ENCODE data around the gene ERLEC1. TPM values are rescaled to one million over a fixed set of nuclear protein-coding genes. Genes with fewer than 3 reads are reported as not detected.
"Not testable (repeated sequence)": the region's sequence is repeated elsewhere in the genome, so short reads cannot be mapped to it uniquely, and the experiment has no call there.

Gene ERLEC1
- polyA plus RNA-seq, 2 of the 4 experiments (the other 2 are of a cell fraction), result 58.7 to 113 TPM

- DNase-seq (ENCODE audit: low read depth in 1 of 2, low spot score in 1 of 2) (no peak), FAIRE-seq (no peak), ATAC-seq (no peak)
- ChIA-PET CTCF (no interaction called here), POLR2A (no interaction called here)
- H3K4me2 ChIP-seq, result no peak overlapping the region
- no peak overlapping the region for H3K4me3 ChIP-seq
- no peaks in the 10 kb centered on the region for H3K9me3 ChIP-seq
- TF ChIP-seq HEYL (CRISPR knock-in tag; IDR thresholded peaks at IDR 0.05) (no peak), ZSCAN20 (CRISPR knock-in tag; IDR thresholded peaks at IDR 0.05) (no peak), JUN (IDR thresholded peaks at IDR 0.05) (no peak), HES2 (IDR thresholded peaks at IDR 0.05) (no peak), RARB (CRISPR knock-in tag; IDR thresholded peaks at IDR 0.05) (no peak), SREBF2 (IDR thresholded peaks at IDR 0.05) (no peak), FOSB (CRISPR knock-in tag; IDR thresholded peaks at IDR 0.05) (no peak), ZNF302 (CRISPR knock-in tag; IDR thresholded peaks at IDR 0.05) (no peak), TFCP2L1 (CRISPR knock-in tag; IDR thresholded peaks at IDR 0.05) (no peak), HOXB13 (CRISPR knock-in tag; IDR thresholded peaks at IDR 0.05; ENCODE audit: low read depth) (no peak), FOSL2 (IDR thresholded peaks at IDR 0.05) (no peak), FOSL2 (CRISPR knock-in tag; IDR thresholded peaks at IDR 0.05) (no peak), RCOR1 (IDR thresholded peaks at IDR 0.05; ENCODE audit: low read depth, low read length) (no peak), RAD21 (conservative IDR thresholded peaks at IDR 0.05 in 1 of 2, IDR thresholded peaks at IDR 0.05 in 1 of 2) (no peak)
- TF ChIP-seq, protein P1, sequence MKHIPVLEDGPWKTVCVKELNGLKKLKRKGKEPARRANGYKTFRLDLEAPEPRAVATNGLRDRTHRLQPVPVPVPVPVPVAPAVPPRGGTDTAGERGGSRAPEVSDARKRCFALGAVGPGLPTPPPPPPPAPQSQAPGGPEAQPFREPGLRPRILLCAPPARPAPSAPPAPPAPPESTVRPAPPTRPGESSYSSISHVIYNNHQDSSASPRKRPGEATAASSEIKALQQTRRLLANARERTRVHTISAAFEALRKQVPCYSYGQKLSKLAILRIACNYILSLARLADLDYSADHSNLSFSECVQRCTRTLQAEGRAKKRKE (CRISPR knock-in tag; IDR thresholded peaks at IDR 0.05; ENCODE audit: low read depth), result no peak
- TF ChIP-seq, protein P2, sequence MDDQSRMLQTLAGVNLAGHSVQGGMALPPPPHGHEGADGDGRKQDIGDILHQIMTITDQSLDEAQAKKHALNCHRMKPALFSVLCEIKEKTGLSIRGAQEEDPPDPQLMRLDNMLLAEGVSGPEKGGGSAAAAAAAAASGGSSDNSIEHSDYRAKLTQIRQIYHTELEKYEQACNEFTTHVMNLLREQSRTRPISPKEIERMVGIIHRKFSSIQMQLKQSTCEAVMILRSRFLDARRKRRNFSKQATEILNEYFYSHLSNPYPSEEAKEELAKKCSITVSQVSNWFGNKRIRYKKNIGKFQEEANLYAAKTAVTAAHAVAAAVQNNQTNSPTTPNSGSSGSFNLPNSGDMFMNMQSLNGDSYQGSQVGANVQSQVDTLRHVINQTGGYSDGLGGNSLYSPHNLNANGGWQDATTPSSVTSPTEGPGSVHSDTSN (IDR thresholded peaks at IDR 0.05), result no peak
- TF ChIP-seq, protein P3, sequence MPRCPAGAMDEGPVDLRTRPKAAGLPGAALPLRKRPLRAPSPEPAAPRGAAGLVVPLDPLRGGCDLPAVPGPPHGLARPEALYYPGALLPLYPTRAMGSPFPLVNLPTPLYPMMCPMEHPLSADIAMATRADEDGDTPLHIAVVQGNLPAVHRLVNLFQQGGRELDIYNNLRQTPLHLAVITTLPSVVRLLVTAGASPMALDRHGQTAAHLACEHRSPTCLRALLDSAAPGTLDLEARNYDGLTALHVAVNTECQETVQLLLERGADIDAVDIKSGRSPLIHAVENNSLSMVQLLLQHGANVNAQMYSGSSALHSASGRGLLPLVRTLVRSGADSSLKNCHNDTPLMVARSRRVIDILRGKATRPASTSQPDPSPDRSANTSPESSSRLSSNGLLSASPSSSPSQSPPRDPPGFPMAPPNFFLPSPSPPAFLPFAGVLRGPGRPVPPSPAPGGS (IDR thresholded peaks at IDR 0.05), result no peak
- TF ChIP-seq, protein P4, sequence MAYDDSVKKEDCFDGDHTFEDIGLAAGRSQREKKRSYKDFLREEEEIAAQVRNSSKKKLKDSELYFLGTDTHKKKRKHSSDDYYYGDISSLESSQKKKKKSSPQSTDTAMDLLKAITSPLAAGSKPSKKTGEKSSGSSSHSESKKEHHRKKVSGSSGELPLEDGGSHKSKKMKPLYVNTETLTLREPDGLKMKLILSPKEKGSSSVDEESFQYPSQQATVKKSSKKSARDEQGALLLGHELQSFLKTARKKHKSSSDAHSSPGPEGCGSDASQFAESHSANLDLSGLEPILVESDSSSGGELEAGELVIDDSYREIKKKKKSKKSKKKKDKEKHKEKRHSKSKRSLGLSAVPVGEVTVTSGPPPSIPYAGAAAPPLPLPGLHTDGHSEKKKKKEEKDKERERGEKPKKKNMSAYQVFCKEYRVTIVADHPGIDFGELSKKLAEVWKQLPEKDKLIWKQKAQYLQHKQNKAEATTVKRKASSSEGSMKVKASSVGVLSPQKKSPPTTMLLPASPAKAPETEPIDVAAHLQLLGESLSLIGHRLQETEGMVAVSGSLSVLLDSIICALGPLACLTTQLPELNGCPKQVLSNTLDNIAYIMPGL (CRISPR knock-in tag; IDR thresholded peaks at IDR 0.05; ENCODE audit: borderline replicate concordance), result no peak
- no peak overlapping the region for H3K27ac ChIP-seq
- WGBS (ENCODE audit: missing lambda C conversion rate), result 80% methylated on average over 2 of the region's 2 CpGs
- H3K4me1 ChIP-seq, result peaks cover 11% of the 10 kb centered on the region; the same call in 2 of the 3 replicates
Measured at GRCh38 chr2:53755121-53755520, 31.7 kb upstream of the ERLEC1 start.

DNA sequence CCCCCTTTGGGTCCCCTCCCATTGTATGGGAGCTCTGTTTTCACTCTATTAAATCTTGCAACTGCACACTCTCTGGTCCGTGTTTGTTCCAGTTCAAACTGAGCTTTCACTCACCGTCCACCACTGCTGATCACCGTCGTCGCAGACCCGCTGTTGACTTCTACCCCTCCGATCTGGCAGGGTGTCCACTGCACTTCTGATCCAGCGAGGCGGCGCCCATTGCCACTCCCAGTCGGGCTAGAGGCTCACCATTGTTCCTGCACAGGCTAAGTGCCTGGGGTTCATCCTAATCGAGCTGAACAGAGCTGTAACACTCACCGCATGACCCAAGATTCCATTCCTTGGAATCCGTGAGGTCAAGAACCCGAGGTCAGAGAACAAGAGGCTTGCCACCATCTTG is 30.2 kb upstream of the ERLEC1 start:
- CTCF ChIA-PET, result no interaction called here
- FAIRE-seq, result no peak
- no peak for ATAC-seq

GRCh38 chr2:53757206-53757605 is 29.6 kb upstream of the ERLEC1 start:
- WGBS (ENCODE audit: missing lambda C conversion rate), result 96% methylated on average over 14 of the region's 14 CpGs
- H3K4me1 ChIP-seq; H3K4me3 ChIP-seq; H3K9me3 ChIP-seq; ATAC-seq; DNase-seq (ENCODE audit: low read depth in 1 of 2, low spot score in 1 of 2); H3K4me2 ChIP-seq; CTCF ChIA-PET; H3K27ac ChIP-seq; FAIRE-seq; POLR2A ChIA-PET: not testable (repeated sequence)

More for the DNA sequence above, 30.2 kb upstream of the ERLEC1 start:
- TF ChIP-seq FOSB (CRISPR knock-in tag; IDR thresholded peaks at IDR 0.05) (no peak), ZNF302 (CRISPR knock-in tag; IDR thresholded peaks at IDR 0.05) (no peak), KDM5A (IDR thresholded peaks at IDR 0.05) (no peak), EP300 (IDR thresholded peaks at IDR 0.05) (no peak), HOXB5 (CRISPR knock-in tag; IDR thresholded peaks at IDR 0.05) (no peak), EHF (CRISPR knock-in tag; IDR thresholded peaks at IDR 0.05) (no peak), JUN (IDR thresholded peaks at IDR 0.05) (no peak), NR3C1 (IDR thresholded peaks at IDR 0.05) (no peak), BHLHE40 (IDR thresholded peaks at IDR 0.05; ENCODE audit: low read depth, low read length) (no peak), NPAS2 (CRISPR knock-in tag; IDR thresholded peaks at IDR 0.05; ENCODE audit: borderline replicate concordance) (no peak), HOXB13 (CRISPR knock-in tag; IDR thresholded peaks at IDR 0.05; ENCODE audit: low read depth) (no peak), TP53 (CRISPR knock-in tag; IDR thresholded peaks at IDR 0.05) (no peak), CBX8 (IDR thresholded peaks at IDR 0.05) (no peak), CHD2 (IDR thresholded peaks at IDR 0.05; ENCODE audit: low read length, partially characterized antibody) (no peak), MAX (IDR thresholded peaks at IDR 0.05) (no peak), POLR2A (IDR thresholded peaks at IDR 0.05; ENCODE audit: low read length) (no peak)
- TF ChIP-seq, protein P5, sequence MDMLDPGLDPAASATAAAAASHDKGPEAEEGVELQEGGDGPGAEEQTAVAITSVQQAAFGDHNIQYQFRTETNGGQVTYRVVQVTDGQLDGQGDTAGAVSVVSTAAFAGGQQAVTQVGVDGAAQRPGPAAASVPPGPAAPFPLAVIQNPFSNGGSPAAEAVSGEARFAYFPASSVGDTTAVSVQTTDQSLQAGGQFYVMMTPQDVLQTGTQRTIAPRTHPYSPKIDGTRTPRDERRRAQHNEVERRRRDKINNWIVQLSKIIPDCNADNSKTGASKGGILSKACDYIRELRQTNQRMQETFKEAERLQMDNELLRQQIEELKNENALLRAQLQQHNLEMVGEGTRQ (IDR thresholded peaks at IDR 0.05), result no peak
- Histone ChIP-seq H3K27ac (no peak overlapping the region), H3K4me2 (no peak overlapping the region), H3K4me3 (no peak overlapping the region), H3K9me3 (no peaks in the 10 kb centered on the region), H3K4me1 (peaks cover 3% of the 10 kb centered on the region; the same call in 2 of the 3 replicates)
- DNase-seq (ENCODE audit: low read depth in 1 of 2, low spot score in 1 of 2), result no peak
- POLR2A ChIA-PET, result interaction anchor here (0.9 kb wide), 1 partner anchor 10 kb away, joined by 3 read pairs; no protein-coding TSS in a partner anchor
- WGBS (ENCODE audit: missing lambda C conversion rate), result 92% methylated on average over 15 of the region's 15 CpGs
